HG02938 (cell line): Measurements from ENCODE around the gene NAA15.
"Not testable (repeated sequence)": the region's sequence is repeated elsewhere in the genome, so short reads cannot be mapped to it uniquely, and the experiment has no call there.

ENCODE experiments used
- ATAC-seq: cut with Tn5 transposase; IDR thresholded peaks from one replicate; pipeline ENCODE4 v1.9.1; 2021; ENCODE audit warnings: mild to moderate bottlenecking, moderate library complexity; ENCODE audit not compliant: unreplicated experiment

NAA15 gene

DNA sequence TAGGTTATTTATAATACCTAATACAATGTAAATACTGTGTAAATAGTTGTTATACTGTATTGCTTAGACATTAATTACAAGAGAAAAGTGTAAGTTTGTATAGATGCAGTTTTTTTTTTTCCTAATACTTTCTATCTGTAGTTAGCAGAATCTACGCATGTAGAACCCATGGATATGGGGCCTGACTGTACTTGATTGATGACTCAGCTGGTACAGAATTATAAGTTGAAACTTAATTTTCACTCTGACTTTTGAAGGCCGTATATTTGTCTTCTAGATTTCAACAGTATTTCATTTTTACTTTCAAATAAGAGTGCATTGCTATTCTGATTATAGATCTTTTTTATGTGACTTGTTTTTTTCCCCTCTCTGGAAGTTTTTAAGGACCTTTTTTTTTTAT, 31.7 kb downstream of the NAA15 start:
- no peak for ATAC-seq

DNA sequence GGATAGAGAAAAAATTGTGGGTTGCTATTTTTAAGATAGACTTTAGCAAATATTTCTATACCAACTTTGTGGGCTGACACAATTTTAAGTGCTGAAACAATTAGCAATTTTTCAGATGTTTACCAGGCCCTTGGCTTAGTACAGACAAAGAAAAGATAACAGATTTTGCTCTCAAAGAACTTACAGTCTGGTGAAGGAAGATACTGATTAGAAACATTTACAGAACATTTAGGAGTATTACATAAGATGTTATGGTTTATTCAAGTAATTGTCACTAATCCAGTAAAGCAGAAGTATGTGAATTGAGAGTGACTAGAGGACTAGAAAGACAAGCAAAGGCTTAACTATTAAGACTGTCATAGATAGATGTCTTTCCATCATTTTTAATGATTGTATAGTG, 36.3 kb downstream of the NAA15 start:
- no peak for ATAC-seq

GRCh38 chr4:139361301-139361700, 60.0 kb downstream of the NAA15 start:
- no peak for ATAC-seq

GRCh38 chr4:139367421-139368090, 66.3 kb downstream of the NAA15 start:
- ATAC-seq: no peak

DNA sequence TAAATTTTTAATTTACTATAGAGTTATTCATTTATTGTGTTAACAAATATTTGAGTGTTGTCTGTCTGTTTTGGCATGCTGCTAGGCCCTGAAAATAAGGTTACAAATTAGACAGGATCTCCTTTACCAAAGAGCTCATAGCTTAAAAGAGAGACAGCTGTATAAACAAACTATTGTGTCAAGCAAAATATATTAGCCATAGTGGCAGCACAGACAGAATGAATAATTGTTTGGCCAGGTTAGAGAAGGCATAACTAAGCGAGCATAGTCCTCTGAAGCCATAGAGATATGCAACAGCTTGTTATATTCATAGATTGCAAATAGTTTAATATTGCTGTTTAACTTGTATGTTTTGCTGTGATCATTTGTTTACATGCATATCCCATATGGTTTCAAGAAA, 67.7 kb downstream of the NAA15 start:
- ATAC-seq: no peak

DNA sequence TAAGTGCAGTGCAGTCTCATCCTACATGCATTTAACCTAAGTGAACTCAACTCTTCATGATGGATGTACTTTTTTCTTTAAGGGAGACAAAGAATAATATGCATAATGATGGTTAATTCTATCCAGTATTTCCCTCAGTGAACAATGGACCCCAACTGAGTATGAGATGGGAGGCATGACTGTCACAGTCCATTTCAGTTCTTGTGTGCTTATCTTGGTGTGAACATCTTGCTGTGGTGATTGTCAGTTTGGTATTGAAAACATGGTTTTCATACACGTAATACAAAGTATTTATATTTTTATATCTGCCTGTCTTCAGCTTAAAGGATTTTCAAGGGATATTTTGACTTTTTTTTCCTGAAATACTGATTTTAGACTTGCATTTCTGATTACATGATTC, 72.9 kb downstream of the NAA15 start:
- ATAC-seq: no peak

GRCh38 chr4:139386421-139386820, 85.1 kb downstream of the NAA15 start:
- no peak for ATAC-seq

GRCh38 chr4:139389102-139389501, 87.8 kb downstream of the NAA15 start:
- no peak for ATAC-seq

DNA sequence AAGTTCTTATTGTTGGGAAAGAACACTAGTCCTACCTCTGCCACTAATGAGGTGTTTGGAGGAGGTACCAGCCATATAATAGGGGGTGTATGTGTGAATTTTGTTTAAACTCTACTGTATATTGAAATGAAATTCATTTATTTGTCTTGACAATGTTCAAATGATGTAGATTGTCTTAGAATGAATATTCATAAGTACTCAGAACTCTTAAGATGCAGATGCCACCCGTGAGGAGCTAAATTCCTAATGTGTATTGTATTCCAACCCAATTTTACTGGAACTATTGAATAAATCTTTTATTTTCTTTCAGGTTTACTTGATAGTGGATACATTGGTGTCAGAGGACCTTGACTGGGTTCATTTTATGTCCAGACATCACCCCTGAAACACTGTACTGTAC, 88.7 kb downstream of the NAA15 start:
- ATAC-seq: no peak

DNA sequence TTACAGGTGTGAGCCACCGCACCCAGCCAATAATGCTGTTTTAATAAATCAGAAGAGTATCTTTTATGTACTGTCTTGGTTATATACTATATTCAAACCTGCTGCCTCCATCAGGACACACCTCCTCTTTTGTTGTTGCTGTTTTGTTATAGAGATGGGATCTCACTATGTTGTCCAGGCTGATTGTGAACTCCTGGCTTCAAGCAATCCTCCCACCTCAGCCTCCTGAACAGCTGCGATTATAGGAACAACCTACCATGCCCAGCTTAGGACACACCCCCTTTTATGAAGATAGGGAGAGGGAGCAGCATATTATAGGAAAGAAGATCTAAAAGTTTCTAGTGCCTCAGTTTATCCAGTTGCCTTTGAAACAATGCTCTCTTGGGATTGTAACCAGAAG, 90.4 kb downstream of the NAA15 start:
- no peak for ATAC-seq

- no peak for ATAC-seq
These were observed 91.5 kb downstream of the NAA15 start for GRCh38 chr4:139392797-139393196.

DNA sequence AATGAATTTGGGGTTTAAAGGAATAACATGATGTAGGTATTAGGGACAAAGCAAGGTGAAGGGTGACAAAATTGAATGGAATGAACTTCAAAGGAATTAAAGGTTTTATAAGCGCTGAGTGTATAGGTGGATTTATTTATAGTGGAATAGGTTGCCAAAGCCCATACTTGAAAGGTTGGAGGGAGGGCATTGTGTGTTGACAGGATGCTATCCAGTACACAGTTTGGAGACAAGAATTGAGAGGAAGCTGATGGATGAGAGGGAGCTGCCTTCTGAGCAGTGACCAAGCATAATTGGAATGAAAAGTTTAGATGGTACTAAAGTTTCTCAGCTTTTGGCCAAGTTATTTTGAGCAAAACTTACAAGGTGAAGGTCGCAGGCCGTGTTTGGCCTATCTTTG, 100.1 kb downstream of the NAA15 start:
- ATAC-seq: no peak

GRCh38 chr4:139402436-139402835, 101.1 kb downstream of the NAA15 start:
- no peak for ATAC-seq

DNA sequence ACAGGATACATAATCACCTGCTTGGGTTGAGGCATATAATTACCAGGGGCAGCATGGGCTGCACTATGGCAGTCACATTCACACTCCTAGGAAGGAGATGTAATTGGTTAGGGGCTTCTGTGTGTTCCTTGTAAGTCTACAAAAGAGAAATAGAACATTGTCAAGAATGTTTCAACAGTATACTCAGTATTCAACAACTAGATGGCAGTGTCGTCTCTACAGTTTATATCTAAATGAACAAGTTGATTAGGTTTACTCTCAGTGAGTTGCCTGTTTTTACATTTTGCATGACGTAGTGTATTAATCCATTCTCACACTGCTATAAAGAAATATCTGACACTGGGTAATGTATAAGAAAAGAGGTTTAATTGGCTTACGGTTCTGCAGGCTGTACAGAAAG, 102.2 kb downstream of the NAA15 start:
- no peak for ATAC-seq

DNA sequence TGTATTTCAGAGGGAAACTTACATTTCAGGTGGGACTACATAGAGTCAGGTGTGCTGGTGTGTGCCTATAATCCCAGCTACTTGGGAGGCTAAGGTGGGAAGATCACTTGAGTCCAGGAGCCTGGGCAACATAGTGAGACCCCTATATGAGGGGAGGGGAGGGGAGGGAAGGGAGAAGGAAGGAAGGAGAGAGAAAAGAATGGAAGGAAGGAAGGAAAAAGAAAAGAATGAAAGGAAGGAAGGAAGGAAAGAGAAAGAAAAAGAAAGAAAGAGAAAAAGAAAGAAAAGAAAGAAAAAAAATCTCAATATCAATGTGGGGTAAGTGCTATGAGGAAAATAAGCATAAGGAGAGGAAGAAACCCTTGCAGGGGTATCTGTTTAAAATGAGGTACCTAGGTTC, 109.0 kb downstream of the NAA15 start:
- no peak for ATAC-seq

GRCh38 chr4:139414671-139415210, 113.4 kb downstream of the NAA15 start:
- ATAC-seq: not testable (repeated sequence)

GRCh38 chr4:139416073-139416673, 114.9 kb downstream of the NAA15 start:
- no peak for ATAC-seq

GRCh38 chr4:139419388-139419914, 118.1 kb downstream of the NAA15 start:
- ATAC-seq: peak; percentile 88

DNA sequence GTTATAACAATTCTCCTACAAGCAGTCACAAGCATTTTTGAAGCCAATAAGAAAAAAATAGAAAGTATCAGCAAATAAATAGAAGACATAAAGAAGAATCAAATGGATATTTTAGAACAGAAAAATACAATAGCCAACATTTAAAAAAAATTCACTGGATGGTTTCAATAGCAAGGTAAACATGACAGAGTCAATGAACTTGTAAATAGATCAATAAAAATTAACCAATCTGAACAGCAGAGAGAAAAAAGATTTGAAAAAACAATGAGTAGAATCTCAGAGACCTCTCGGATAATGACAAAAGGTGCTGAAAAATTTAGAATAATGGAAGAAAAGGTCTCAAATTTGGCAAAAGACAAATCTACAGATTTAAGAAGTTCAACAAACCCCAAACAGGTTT, 119.3 kb downstream of the NAA15 start:
- ATAC-seq: no peak

DNA sequence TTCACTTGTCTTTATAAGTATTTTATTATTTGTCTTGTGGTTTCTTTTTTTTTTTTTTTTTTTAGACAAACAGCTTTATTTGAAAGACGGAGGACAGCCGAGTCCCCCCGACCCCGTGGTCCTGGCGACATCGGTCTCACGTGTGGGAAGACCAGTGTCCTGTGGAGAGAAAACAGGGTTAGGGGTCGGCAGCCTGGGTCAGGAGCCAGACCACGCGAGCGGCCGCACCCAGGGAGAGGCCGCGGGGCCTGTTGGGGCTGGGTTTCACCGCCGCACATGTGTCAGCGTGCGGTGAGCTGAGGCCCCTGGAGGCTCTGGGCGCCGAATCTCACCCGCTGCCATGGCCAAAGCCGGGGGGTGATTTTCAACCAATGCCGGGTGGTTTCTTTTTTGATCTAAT, 134.8 kb downstream of the NAA15 start:
- ATAC-seq: no peak

GRCh38 chr4:139438141-139438540, 136.8 kb downstream of the NAA15 start:
- no peak for ATAC-seq

DNA sequence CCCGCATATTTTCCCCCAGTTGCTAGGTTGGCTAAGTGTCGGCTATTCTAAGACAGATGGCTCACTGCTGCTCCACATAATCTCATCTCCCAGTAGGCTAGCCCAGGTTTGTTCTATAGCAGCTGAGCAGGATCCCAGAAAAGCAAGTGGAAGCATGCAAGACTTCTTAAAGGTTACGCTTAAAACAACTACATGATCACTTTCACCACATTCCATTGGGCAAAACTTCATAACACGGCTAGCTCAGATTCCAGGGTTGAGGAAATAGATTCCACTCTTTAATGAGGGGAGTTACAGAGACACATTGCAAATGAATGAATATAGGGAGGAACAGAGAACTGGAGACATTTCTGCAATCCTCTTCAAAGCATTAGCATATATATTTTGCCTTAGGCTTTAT, 139.7 kb downstream of the NAA15 start:
- ATAC-seq: no peak
